NCI-H2227 (cell line): ENCODE results near the gene HARBI1.

Experiments used
- DNase-seq: peaks from one replicate; lab custom pipeline; 2025; ENCODE audit not compliant: unreplicated experiment; lab: John Stamatoyannopoulos, UW

HARBI1 gene

GRCh38 chr11:46617134-46617971 is at the start of gene HARBI1, which contains the start of gene ATG13:
HARBI1 (minus strand) TSS chr11:46617227; CDS start chr11:46616237, 990 bp downstream.
ATG13 (plus strand) TSS chr11:46617553; CDS start chr11:46644292, 26,739 bp downstream.
- DNase-seq, result peak; percentile 94

GRCh38 chr11:46666516-46666915 is 49.5 kb upstream of the HARBI1 start:
- no peak for DNase-seq

GRCh38 chr11:46665356-46665755 is 48.3 kb upstream of the HARBI1 start:
- no peak for DNase-seq

GRCh38 chr11:46664612-46665011 is 47.6 kb upstream of the HARBI1 start:
- no peak for DNase-seq

GRCh38 chr11:46663277-46663940 is 46.4 kb upstream of the HARBI1 start:
- DNase-seq, result no peak

- DNase-seq, result no peak
Measured at GRCh38 chr11:46662366-46662765, 45.3 kb upstream of the HARBI1 start.

- DNase-seq, result no peak
Measured at GRCh38 chr11:46661836-46662235, 44.8 kb upstream of the HARBI1 start.

- no peak for DNase-seq
Measured at GRCh38 chr11:46659908-46660307, 42.9 kb upstream of the HARBI1 start.

GRCh38 chr11:46658259-46658658 is 41.2 kb upstream of the HARBI1 start:
- DNase-seq, result no peak

- DNase-seq, result no peak
Measured at GRCh38 chr11:46657186-46657585, 40.2 kb upstream of the HARBI1 start.

GRCh38 chr11:46655631-46656030 is 38.6 kb upstream of the HARBI1 start:
- DNase-seq, result no peak

GRCh38 chr11:46649180-46649738 is 32.2 kb upstream of the HARBI1 start:
- DNase-seq, result no peak

- DNase-seq, result no peak
Measured at GRCh38 chr11:46643986-46644385, 27.0 kb upstream of the HARBI1 start.

GRCh38 chr11:46643531-46643930 is 26.5 kb upstream of the HARBI1 start:
- no peak for DNase-seq

- DNase-seq, result no peak
Measured at GRCh38 chr11:46642627-46643335, 25.8 kb upstream of the HARBI1 start.

GRCh38 chr11:46641639-46642038 is 24.6 kb upstream of the HARBI1 start:
- no peak for DNase-seq

GRCh38 chr11:46640036-46640788 is 23.2 kb upstream of the HARBI1 start:
- no peak for DNase-seq

- peak; percentile 10 for DNase-seq
Measured at GRCh38 chr11:46639197-46639839, 22.3 kb upstream of the HARBI1 start.

GRCh38 chr11:46637546-46637945 is 20.5 kb upstream of the HARBI1 start:
- no peak for DNase-seq

GRCh38 chr11:46635557-46636139 is 18.6 kb upstream of the HARBI1 start:
- DNase-seq, result no peak
